Psoas muscle (tissue), 8 donors: Measurements from ENCODE around the gene WASF2. TPM values are rescaled to one million over a fixed set of nuclear protein-coding genes. Genes with fewer than 3 reads are reported as not detected.
"Not testable (repeated sequence)": the region's sequence is repeated elsewhere in the genome, so short reads cannot be mapped to it uniquely, and the experiment has no call there.

Source experiments
- ATAC-seq, 4 donors: fragments of 200-7000 bp; cut with Tn5 transposase; one replicate each; pipeline ENCODE4 v1.9.1; 2020; ENCODE audit warnings: moderate library complexity in 3 of 4, mild to moderate bottlenecking in 2 of 4
- DNase-seq, 2 donors: peaks; one replicate each; pipeline ENCODE4 v3.0.0-alpha.2; 2020
- H3K27ac ChIP-seq: fragments of 200-600 bp; one replicate; pipeline ENCODE4 v1.8.0; 2022
- H3K27me3 ChIP-seq, 3 donors: fragments of 200-600 bp in 1 of 3; one replicate each; pipeline versions ENCODE4 v1.6.1 to v1.8.0; 2013 to 2022; ENCODE audit warnings: low read length in 2 of 3, mild to moderate bottlenecking in 2 of 3, moderate library complexity in 1 of 3; ENCODE audit not compliant: insufficient read depth in 3 of 3
- H3K36me3 ChIP-seq, 2 donors: fragments of 200-600 bp in 1 of 2; one replicate each; pipeline versions ENCODE4 v1.6.1 to v1.8.0; 2013 to 2022; ENCODE audit warnings: low read depth in 1 of 2, mild to moderate bottlenecking in 1 of 2, moderate library complexity in 1 of 2; ENCODE audit not compliant: insufficient read depth in 1 of 2
- H3K4me1 ChIP-seq: fragments of 200-600 bp; one replicate; pipeline ENCODE4 v1.8.0; 2022
- H3K4me3 ChIP-seq: fragments of 200-600 bp; one replicate; pipeline ENCODE4 v1.8.0; 2022; ENCODE audit warnings: mild to moderate bottlenecking
- H3K9me3 ChIP-seq: fragments of 200-600 bp; one replicate; pipeline ENCODE4 v1.8.0; 2022
- CTCF ChIP-seq: fragments of 200-600 bp; IDR thresholded peaks from one replicate; pipeline ENCODE4 v1.8.0; 2022; ENCODE audit warnings: antibody characterized with exemption
- WGBS, 3 donors: extraction: QIAGEN DNeasy Blood & Tissue Kit; methylation state at CpG; one replicate each; pipeline versions ENCODE4 v1.1.6 to v1.1.7; 2013; 5-methylcytosine and 5-hydroxymethylcytosine counted together
- intact Hi-C, 2 donors: fragments of 100-400 bp; cut with DNase I; formaldehyde crosslinking; loops; one replicate each; pipeline versions ENCODE4 v1.11.0 to v1.14.2; 2022
- polyA plus RNA-seq, 3 donors: library from polyadenylated mRNA; stranded (reverse); fragments of 200-250 nt; gene quantifications; one replicate each; pipeline ENCODE4 v1.2.3, GENCODE V29; 2013
- total RNA-seq, 4 donors: library from RNA; stranded (reverse); fragmentation: NEBNext Ultra II Directional in 2 of 4; extraction: Animal tissue kit (Norgen Biotek cat#: 25700) in 2 of 4; gene quantifications; one replicate each; pipeline versions ENCODE4 v1.2.1 to v1.2.4, GENCODE V29; 2021 to 2023
- donor health status: healthy with polysubstance abuse.
- donor health status: DM: no; HTN: no; CAD: no; lungs with moderate emphysema.
- donor health status: Bipolar disorder and iron deficiency.
- donor health status: healthy.
- donor health status: DM: yes; HTN: yes; CAD: no.
- donor health status: DM: no; HTN: no; CAD: no.
- donor health status: DM: no; HTN: no; CAD: no.
- donor health status: DM: yes; HTN: yes; CAD: no.

Gene WASF2
- total and polyA plus RNA-seq, 7 donors, result 7.9 to 40.6 (median 29.4) TPM

- DNase-seq, result no peak
- Histone ChIP-seq H3K36me3 (peaks cover 19 to 91% of the 10 kb centered on the region in 2 donors), H3K9me3 (no peaks in the 10 kb centered on the region), H3K4me1 (peaks cover 22% of the 10 kb centered on the region), H3K27me3 (no peaks in the 10 kb centered on the region), H3K27ac (no peak overlapping the region), H3K4me3 (no peak overlapping the region)
- ATAC-seq, result no peak
- no peak for TF ChIP-seq CTCF
- 62 to 72% (median 68%) methylated on average over 2 of the region's 2 CpGs for WGBS, 3 donors
- intact Hi-C loops, result no loop called here
Measured at GRCh38 chr1:27410709-27411108, 79.3 kb downstream of the WASF2 start.

GRCh38 chr1:27409669-27410068 is 80.3 kb downstream of the WASF2 start:
- no peak for TF ChIP-seq CTCF
- no peak overlapping the region for H3K4me3 ChIP-seq
- no peaks in the 10 kb centered on the region for H3K9me3 ChIP-seq
- peaks cover 19 to 81% of the 10 kb centered on the region in 2 donors for H3K36me3 ChIP-seq
- no peak overlapping the region for H3K27ac ChIP-seq
- ATAC-seq, result no peak
- peaks cover 32% of the 10 kb centered on the region for H3K4me1 ChIP-seq
- H3K27me3 ChIP-seq, result no peaks in the 10 kb centered on the region
- 91 to 98% (median 93%) methylated on average over 10 to 11 of the region's 11 CpGs for WGBS, 3 donors
- intact Hi-C loops, result no loop called here
- DNase-seq, result no peak

GRCh38 chr1:27408151-27408550 is 81.8 kb downstream of the WASF2 start:
- TF ChIP-seq CTCF, result no peak
- intact Hi-C loops, result no loop called here
- H3K4me1 ChIP-seq, result peaks cover 43% of the 10 kb centered on the region
- DNase-seq, result no peak
- no peak for ATAC-seq
- H3K27ac ChIP-seq, result no peak overlapping the region
- no peaks in the 10 kb centered on the region for H3K27me3 ChIP-seq
- H3K4me3 ChIP-seq, result no peak overlapping the region
- H3K36me3 ChIP-seq, result peaks cover 10 to 66% of the 10 kb centered on the region in 2 donors
- WGBS, 3 donors, result 93 to 98% (median 94%) methylated on average over 9 of the region's 9 CpGs
- no peaks in the 10 kb centered on the region for H3K9me3 ChIP-seq

- H3K27me3 ChIP-seq, DNase-seq, H3K9me3 ChIP-seq, ATAC-seq, H3K4me3 ChIP-seq, intact Hi-C loops: not testable (repeated sequence)
- H3K36me3 ChIP-seq, result peaks cover 4 to 52% of the 10 kb centered on the region in 2 donors
- WGBS, 3 donors, result 63 to 77% (median 74%) methylated on average over 2 of the region's 2 CpGs
- peak overlapping the region; percentile 85 for H3K27ac ChIP-seq
- H3K4me1 ChIP-seq, result peaks cover 50% of the 10 kb centered on the region
Measured at GRCh38 chr1:27406791-27407190, 83.2 kb downstream of the WASF2 start.

- H3K36me3 ChIP-seq, result peaks cover 3 to 47% of the 10 kb centered on the region in 2 donors
- peak overlapping the region; percentile 85 for H3K27ac ChIP-seq
- intact Hi-C loops, result no loop called here
- no peak for TF ChIP-seq CTCF
- 33 to 41% (median 41%) methylated on average over 4 of the region's 4 CpGs for WGBS, 3 donors
- H3K27me3 ChIP-seq, result no peaks in the 10 kb centered on the region
- H3K9me3 ChIP-seq, result no peaks in the 10 kb centered on the region
- no peak overlapping the region for H3K4me3 ChIP-seq
- ATAC-seq (no peak), DNase-seq (no peak)
- peaks cover 50% of the 10 kb centered on the region for H3K4me1 ChIP-seq
Measured at GRCh38 chr1:27406362-27406680, 83.6 kb downstream of the WASF2 start.

- peaks cover 0 to 42% of the 10 kb centered on the region in 2 donors for H3K36me3 ChIP-seq
- H3K4me1 ChIP-seq, result peaks cover 50% of the 10 kb centered on the region
- intact Hi-C loops, H3K4me3 ChIP-seq, DNase-seq, H3K9me3 ChIP-seq, H3K27me3 ChIP-seq: not testable (repeated sequence)
- peak overlapping the region; percentile 85 for H3K27ac ChIP-seq
- ATAC-seq, result peak in 3 of 4 donors; percentile 2 to 15 (median 10)
- 37 to 66% (median 43%) methylated on average over 15 to 17 of the region's 18 CpGs for WGBS, 3 donors
Measured at GRCh38 chr1:27405598-27406361, 84.2 kb downstream of the WASF2 start.
